ENCODE results near the gene PDE4D.
"Not testable (repeated sequence)": the region's sequence is repeated elsewhere in the genome, so short reads cannot be mapped to it uniquely, and the experiment has no call there.

PDE4D gene

GRCh38 chr5:59711310-59711709 is 182.2 kb downstream of the PDE4D start:
- no peak for DNase-seq (ENCODE audit: low read depth in 2 of 3, low spot score in 1 of 3)

- DNase-seq (ENCODE audit: low read depth in 2 of 3, low spot score in 1 of 3) = no peak
Measured at GRCh38 chr5:59709846-59710245, 183.7 kb downstream of the PDE4D start.

DNA sequence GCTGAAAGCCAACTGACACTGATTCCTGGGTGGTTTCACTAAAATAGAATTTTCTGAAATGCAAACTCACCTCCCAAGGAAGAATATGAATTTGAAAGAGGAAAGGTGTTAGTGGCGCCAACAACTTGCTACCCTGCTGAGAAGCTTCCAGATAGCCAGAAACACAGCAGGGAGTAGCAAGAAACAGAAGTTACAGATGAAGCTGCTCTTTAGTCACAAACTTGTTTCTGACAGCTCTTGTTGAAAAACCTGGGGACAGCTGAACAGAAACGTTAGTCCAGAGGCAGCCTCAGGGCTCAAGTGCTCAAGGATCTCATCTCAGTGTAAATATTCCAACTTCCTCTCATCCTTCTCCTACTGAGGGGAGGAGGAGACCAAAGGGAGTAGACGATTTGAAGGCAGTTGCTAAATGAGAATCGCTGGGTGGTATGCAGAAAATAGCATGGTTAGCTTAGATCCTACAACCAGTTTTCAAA is 184.1 kb downstream of the PDE4D start:
- no peak for DNase-seq (ENCODE audit: low read depth in 2 of 3, low spot score in 1 of 3)

- no peak for DNase-seq (ENCODE audit: low read depth in 2 of 3, low spot score in 1 of 3)
Measured at GRCh38 chr5:59704936-59705335, 188.6 kb downstream of the PDE4D start.

DNA sequence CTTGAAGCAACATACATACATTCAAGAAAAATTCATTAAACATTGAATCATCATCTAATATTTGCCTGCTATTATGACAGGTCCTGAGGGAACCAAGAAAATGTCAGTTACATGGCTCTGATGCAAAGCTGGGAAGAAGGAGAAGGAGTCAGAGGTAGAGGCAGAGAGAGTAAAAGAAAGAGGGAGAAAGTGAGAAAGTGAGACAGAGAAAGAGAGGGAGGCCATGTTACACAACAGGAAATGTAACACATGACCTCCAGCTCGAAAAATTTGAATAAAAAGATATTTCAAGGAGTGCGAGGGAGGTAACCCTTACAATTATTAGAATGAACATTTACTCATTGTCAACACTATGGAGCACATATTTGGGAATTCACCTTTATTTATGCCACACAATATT is 189.7 kb downstream of the PDE4D start:
- no peak for DNase-seq (ENCODE audit: low read depth in 2 of 3, low spot score in 1 of 3)

DNA sequence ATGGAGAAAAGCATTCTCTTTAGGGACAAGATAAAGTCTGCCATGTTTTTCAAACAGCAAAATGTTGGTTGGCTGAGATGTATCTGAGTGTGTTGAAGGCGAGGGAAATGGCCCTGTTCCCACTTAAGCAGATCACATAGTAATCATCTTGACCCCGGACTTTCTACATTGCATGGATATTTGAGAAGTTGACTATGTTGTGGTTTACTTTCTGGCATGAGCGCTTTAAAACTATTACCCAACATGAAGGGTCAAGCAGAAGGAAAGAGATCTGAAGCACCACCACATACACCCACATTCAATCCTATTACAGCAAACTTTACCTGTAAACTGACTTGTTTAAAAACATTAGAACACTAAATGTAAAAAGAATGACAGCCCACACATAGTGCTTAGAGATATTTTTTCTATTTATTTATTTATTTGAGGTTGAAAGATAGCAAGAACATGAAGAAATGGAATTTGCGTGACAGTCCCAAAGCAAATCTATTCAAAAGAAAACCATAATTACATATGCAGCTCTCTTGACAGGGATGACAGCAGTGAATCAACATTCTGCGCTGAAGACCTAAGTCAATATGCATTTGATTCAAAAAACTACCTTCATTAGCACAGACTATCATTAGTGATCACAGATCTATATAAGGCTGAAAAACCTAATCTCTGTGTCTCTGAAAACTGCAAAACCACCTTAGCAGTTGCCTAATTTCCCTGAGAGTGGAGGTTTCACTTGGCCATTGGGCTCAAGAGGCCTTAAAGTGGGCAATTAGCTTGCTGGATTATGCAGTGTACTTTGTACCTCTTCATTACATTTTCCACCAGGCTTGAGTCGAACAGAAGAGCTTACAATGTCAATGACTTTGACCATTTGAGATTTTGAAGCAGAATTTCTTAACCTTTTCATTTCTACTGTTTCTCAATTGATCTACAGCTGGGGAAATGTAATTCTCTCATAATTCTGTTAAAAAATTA is 195.0 kb downstream of the PDE4D start:
- no peak for DNase-seq (ENCODE audit: low read depth in 2 of 3, low spot score in 1 of 3)

GRCh38 chr5:59694411-59694810 is 199.1 kb downstream of the PDE4D start:
- DNase-seq (ENCODE audit: low read depth in 2 of 3, low spot score in 1 of 3) = no peak

DNA sequence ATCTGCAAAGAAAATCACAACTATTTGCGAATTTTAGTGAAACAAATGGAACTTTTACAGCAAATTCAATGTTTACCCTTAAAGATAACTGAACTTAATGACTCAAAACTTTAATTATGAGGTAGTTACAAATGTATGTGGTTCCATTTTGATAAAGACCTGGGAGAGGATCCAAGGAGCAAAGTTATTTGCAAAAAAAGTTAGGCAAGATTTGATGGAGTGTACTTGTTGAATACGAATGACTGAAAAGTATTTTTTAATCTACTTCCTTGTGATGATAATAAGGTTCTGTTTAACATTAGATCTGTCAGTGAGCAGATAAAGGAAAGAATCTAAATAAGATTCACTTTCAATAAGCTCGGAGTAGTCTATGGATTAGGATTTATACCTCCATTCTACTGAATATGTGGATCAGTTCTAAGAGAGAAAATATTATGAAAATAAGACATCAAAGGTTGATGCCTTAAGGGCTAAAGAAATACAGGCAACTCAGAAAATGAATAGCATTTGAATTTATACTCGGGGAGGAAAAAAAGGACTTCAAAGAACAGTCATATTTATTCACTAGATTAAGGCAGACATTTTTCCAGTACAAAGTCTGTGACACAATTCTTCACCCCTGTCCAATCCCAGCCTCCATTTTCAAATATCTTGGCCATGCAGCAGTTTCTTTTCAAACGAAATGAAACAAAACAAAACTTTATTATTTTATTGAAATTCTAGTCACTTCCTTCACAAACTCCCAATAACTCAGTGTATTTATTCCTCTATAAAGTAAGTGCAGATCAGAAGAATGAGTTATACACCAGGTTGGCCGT is 199.8 kb downstream of the PDE4D start:
- no peak for DNase-seq (ENCODE audit: low read depth in 2 of 3, low spot score in 1 of 3)

DNA sequence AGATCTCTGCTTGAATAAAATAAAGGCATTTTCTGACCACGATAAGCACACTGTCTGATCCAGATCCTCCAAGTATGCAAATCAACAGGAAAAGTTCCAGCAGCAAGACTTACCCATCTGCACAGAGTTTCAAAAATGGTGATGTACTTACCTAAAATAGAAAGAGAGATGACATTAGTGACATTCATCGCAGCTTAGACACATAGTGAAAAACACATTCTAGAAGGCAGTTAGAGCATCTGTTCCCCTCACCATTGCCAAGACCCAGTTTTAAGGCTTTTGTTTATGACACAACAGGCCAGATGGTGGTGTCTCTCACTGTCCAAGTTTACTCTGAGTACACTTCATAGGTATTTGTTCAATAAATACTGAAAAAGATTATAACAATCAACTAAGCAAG is 207.7 kb downstream of the PDE4D start:
- no peak for DNase-seq (ENCODE audit: low read depth in 2 of 3, low spot score in 1 of 3)

- DNase-seq (ENCODE audit: low read depth in 2 of 3, low spot score in 1 of 3) = no peak
Measured at GRCh38 chr5:59685191-59685530, 208.4 kb downstream of the PDE4D start.

DNA sequence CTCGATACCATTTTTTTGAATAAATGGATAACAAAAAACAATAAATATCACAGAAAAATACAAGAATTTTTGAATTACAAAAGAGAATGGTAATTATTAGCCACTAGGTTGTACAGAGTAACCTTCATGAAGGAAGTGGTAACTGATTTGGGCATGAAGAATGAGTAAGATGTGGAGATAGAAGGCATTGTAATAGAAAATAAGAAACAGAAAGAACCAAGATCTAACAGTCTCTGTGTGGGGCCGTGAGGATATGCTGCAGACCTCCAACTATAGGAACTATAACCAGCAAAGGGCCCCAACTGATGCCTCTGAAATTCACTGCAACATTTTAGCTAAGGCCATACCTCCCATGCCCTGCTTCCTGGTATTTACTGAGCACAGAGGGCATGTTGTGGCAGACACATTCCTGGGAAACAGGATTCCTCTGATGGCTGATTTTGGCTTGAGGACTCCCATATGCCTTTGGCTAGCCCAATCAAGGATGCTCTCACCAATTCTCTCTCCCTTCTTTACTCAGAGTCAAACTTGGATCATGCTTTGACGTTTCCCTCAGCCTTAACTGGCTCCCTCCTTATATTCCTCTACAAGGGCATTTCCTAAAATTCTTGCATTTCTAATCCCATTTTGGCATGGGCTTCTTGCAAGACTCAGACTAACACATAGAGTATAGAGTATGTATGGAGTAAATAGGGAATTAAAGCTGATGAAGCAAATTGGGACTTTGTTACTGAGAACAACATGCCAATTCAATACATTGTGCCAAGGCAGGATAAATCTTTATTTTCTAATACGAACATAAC is 208.9 kb downstream of the PDE4D start:
- DNase-seq (ENCODE audit: low read depth in 2 of 3, low spot score in 1 of 3) = no peak

GRCh38 chr5:59683311-59683710 is 210.2 kb downstream of the PDE4D start:
- no peak for DNase-seq (ENCODE audit: low read depth in 2 of 3, low spot score in 1 of 3)

GRCh38 chr5:59682542-59682941 is 211.0 kb downstream of the PDE4D start:
- no peak for DNase-seq (ENCODE audit: low read depth in 2 of 3, low spot score in 1 of 3)

GRCh38 chr5:59678943-59679342 is 214.6 kb downstream of the PDE4D start:
- DNase-seq (ENCODE audit: low read depth in 2 of 3, low spot score in 1 of 3) = no peak

DNA sequence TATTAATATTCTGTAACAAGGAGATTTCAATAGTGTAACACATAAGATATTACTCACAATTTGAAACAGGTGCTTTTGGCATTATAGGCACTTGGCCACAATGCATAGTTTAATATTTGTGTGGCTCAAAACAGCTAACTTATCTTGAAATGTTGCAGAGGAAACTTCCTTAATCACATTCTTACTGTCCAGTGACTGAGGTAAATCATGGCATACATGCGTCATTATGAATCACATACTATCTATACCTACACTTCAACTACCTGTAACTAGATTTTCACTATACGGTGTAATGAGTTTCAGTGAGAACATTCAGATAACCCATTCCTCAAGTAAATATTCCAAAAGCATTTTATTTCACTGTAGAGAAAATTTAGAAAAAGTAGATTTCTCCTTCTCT is 218.8 kb downstream of the PDE4D start:
- DNase-seq (ENCODE audit: low read depth in 2 of 3, low spot score in 1 of 3) = no peak

DNA sequence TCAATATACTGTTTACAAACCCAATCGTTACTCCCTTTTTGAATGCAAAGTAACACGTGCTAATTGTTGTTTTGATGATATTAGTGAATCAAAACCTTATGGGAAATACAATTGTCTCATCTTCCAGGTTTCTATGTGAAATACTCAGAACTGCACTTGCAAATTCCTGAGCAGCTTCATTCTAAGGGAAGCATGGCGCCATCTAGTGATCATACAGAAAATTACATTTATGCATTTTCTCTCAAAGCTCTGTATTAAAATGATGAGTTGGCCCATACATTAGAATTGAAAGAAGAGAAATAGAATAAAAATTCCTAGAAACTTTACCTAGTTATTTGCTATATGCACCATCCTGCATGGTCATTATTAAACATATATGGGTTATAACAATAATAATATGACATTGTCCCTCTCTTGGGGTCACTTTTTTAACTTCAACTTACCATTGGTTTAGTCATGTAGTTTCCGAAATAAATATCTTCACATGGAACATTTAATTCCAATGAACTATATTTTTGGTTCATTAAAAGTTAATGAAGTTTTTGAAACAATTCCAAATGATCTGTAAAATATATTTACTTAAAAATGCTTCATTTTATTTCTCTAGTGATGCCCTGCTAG is 220.0 kb downstream of the PDE4D start:
- DNase-seq (ENCODE audit: low read depth in 2 of 3, low spot score in 1 of 3) = peak in 1 of 3 donors; percentile 3

DNA sequence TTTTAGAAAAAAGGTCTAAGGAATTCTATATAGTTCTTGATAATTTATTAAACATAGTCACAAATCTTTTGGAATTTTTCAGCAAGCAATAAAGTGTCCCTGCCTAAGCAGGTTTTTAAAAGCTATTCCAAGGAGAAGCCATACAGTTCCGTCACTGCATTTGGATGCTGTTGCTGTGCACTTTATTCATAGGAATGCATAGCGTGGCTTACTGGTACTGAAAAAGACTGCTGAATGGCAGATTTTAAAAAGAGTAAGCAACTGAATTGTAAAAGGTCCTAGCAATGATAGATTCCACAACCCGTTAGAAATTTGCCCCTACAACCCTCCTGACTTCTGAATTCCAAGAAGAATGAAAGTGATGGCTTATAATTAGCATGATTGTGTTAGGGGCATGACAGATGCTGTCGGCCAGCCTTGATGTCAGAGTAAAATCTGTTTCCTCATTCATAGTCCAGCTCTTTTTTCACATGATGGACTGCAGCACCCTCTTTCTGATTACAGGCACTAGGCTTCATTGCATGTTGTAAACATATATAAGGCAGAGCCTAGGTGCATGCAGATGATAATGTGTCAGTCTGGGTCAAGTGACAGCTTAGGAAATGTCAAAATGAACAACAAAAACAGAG is 227.0 kb downstream of the PDE4D start:
- no peak for DNase-seq (ENCODE audit: low read depth in 2 of 3, low spot score in 1 of 3)

- DNase-seq (ENCODE audit: low read depth in 2 of 3, low spot score in 1 of 3) = not testable (repeated sequence)
Measured at GRCh38 chr5:59665832-59666203, 227.7 kb downstream of the PDE4D start.

DNA sequence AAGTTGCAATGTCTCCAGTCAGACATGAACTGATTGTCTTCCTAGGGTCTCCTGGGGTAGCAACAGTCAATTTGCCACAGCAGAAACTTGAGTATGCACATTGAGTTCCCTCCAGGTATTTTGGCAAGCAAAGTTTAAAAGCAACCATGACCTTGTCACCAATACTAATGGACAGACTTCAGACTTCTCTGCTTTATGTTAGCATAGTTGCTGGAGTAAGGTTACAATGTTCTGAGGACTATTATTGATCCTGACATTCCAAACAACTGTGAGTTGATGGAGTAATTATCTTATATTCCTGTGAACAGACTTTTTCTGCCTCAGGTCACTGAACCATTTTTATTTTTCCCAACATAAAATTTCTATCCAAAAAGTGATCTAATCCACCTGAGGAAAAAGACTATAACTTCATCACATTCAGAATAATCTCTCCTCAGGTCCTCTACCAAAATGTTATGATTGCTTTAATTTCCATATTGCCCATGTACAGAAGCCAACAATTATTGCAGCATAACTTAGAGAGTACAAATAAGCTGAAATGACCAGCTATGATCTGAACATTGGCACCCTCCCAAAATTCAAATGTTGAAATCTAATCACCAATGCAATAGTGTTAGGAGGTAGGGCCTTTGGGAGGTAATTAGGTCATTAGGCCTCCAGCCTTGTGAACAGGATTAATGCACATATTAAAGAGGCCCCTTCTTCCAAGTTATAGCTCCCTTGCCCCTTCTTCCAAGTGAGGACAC is 228.3 kb downstream of the PDE4D start:
- DNase-seq (ENCODE audit: low read depth in 2 of 3, low spot score in 1 of 3) = no peak

Measured in stimulated activated CD4-positive, alpha-beta T cell treated with anti-CD3 and anti-CD28 coated beads, Interleukin-12 subunit alpha, Interleukin-12 subunit beta, amount 100 ng/mL, for 48 hours (primary cell).